RWPE2 (cell line): ENCODE data around the gene DGKQ.

Experiments
- ATAC-seq: fragments of 200-7000 bp; cut with Tn5 transposase; 3 replicates; pipeline ENCODE4 v1.9.1; 2021; ENCODE audit warnings: low read depth
- DNase-seq: peaks from one replicate; pipeline ENCODE4 v3.0.0-alpha.2; 2020; ENCODE audit warnings: low spot score
- H3K27ac ChIP-seq: fragments of 450-650 bp; 2 replicates; pipeline ENCODE4 v1.5.1; 2017; ENCODE audit warnings: mild to moderate bottlenecking; ENCODE audit not compliant: poor library complexity, severe bottlenecking
- H3K27me3 ChIP-seq: fragments of 250-450 bp; sonication (Bioruptor Pico); 2 replicates; pipeline ENCODE4 v1.5.1; 2021; ENCODE audit warnings: mild to moderate bottlenecking, moderate library complexity; ENCODE audit not compliant: insufficient read depth, poor library complexity, severe bottlenecking
- H3K36me3 ChIP-seq: fragments of 250-450 bp; sonication (Bioruptor Pico); 2 replicates; pipeline ENCODE4 v1.5.1; 2020; ENCODE audit warnings: low read depth, mild to moderate bottlenecking, moderate library complexity
- H3K4me1 ChIP-seq: fragments of 250-450 bp; sonication (Bioruptor Pico); 2 replicates; pipeline ENCODE4 v1.5.1; 2021; ENCODE audit warnings: mild to moderate bottlenecking, moderate library complexity; ENCODE audit not compliant: insufficient read depth, poor library complexity, severe bottlenecking
- H3K4me3 ChIP-seq: fragments of 250-450 bp; sonication (Bioruptor Pico); 2 replicates; pipeline ENCODE4 v1.5.1; 2021; ENCODE audit warnings: mild to moderate bottlenecking, moderate library complexity; ENCODE audit not compliant: severe bottlenecking
- H3K9me3 ChIP-seq: fragments of 250-450 bp; sonication (Bioruptor Pico); 2 replicates; pipeline ENCODE4 v1.5.1; 2021; ENCODE audit warnings: mild to moderate bottlenecking, moderate library complexity; ENCODE audit not compliant: severe bottlenecking
- TF ChIP-seq, protein P1 (sequence below): fragments of 450-650 bp; IDR thresholded peaks from one replicate; pipeline ENCODE4 v1.5.1; 2017; ENCODE audit warnings: mild to moderate bottlenecking, moderate library complexity; ENCODE audit not compliant: poor library complexity, severe bottlenecking

The DGKQ gene

DNA sequence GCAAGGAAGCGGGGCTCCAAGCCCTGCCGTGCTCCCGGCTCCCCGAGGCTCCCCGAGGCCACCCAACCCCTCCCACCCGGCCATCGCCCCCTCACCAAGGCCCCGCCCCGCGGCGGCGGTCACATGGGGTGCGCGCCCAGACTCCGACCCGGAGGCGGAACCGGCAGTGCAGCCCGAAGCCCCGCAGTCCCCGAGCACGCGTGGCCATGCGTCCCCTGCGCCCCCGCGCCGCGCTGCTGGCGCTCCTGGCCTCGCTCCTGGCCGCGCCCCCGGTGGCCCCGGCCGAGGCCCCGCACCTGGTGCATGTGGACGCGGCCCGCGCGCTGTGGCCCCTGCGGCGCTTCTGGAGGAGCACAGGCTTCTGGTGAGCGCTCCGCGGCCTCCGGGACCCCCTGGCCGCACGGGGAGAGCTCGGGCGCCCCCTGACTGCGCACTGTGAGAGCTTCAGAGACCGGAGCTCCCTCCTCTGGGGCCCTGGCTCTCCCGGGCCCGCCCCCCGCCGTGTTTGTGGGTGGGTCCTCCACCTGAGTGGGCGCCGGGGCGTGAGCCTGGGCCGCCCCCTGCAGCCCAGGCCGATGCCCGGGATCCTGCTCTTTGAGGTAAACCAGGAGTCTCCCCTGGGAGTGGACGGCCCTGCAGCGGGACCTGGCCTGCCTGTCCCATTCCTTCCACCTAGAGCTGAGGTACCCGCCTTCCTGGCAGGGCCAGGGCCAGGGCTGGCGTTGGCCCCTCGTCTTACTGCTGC, 13.7 kb upstream of the DGKQ start, which contains the start of gene IDUA:
IDUA (plus strand) TSS at position 166 of the 745 bp plus-strand sequence; CDS start at position 207, 41 bp downstream.
- H3K27ac ChIP-seq = peak within 1 kb of the TSS; percentile 57
- ATAC-seq = peak; percentile 74

DNA sequence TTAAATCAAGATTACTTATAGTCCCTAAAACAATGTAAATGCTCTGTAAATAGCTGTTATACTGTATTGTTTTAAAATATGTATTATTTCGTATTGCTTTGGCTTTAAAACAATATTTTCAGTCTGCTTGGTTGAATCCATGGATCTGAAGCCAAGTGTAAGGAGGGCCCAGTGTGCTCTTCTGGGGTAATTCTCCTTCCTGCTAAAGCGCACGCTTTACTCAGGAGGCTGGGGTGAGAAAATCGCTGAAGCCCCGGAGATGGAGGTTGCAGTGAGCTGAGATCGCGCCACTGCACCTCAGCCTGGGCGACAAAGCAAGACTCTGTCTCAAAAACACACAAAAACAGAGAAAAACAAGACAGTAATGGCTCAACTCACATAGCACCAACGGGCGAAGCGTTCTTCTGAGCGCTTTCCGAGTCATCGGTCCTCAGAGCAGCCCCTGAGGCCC, 13.1 kb upstream of the DGKQ start:
- ATAC-seq (no peak), DNase-seq (no peak)
- peaks cover 9% of the 10 kb centered on the region for H3K4me1 ChIP-seq
- no peaks in the 10 kb centered on the region for H3K27me3 ChIP-seq
- H3K9me3 ChIP-seq = no peaks in the 10 kb centered on the region
- TF ChIP-seq, protein P1, sequence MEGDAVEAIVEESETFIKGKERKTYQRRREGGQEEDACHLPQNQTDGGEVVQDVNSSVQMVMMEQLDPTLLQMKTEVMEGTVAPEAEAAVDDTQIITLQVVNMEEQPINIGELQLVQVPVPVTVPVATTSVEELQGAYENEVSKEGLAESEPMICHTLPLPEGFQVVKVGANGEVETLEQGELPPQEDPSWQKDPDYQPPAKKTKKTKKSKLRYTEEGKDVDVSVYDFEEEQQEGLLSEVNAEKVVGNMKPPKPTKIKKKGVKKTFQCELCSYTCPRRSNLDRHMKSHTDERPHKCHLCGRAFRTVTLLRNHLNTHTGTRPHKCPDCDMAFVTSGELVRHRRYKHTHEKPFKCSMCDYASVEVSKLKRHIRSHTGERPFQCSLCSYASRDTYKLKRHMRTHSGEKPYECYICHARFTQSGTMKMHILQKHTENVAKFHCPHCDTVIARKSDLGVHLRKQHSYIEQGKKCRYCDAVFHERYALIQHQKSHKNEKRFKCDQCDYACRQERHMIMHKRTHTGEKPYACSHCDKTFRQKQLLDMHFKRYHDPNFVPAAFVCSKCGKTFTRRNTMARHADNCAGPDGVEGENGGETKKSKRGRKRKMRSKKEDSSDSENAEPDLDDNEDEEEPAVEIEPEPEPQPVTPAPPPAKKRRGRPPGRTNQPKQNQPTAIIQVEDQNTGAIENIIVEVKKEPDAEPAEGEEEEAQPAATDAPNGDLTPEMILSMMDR = no peak
- peak overlapping the region; percentile 57 for H3K27ac ChIP-seq
- peak overlapping the region; percentile 71 for H3K4me3 ChIP-seq
- H3K36me3 ChIP-seq = no peaks in the 10 kb centered on the region

More for the DNA sequence above, 13.7 kb upstream of the DGKQ start, which contains the start of gene IDUA:
- no peak for DNase-seq
- Histone ChIP-seq H3K36me3 (no peaks in the 10 kb centered on the region), H3K9me3 (no peaks in the 10 kb centered on the region), H3K4me3 (peak within 1 kb of the TSS; percentile 71), H3K4me1 (peaks cover 9% of the 10 kb centered on the region), H3K27me3 (no peaks in the 10 kb centered on the region)
- TF ChIP-seq, protein P1 = peak; percentile 86

DNA sequence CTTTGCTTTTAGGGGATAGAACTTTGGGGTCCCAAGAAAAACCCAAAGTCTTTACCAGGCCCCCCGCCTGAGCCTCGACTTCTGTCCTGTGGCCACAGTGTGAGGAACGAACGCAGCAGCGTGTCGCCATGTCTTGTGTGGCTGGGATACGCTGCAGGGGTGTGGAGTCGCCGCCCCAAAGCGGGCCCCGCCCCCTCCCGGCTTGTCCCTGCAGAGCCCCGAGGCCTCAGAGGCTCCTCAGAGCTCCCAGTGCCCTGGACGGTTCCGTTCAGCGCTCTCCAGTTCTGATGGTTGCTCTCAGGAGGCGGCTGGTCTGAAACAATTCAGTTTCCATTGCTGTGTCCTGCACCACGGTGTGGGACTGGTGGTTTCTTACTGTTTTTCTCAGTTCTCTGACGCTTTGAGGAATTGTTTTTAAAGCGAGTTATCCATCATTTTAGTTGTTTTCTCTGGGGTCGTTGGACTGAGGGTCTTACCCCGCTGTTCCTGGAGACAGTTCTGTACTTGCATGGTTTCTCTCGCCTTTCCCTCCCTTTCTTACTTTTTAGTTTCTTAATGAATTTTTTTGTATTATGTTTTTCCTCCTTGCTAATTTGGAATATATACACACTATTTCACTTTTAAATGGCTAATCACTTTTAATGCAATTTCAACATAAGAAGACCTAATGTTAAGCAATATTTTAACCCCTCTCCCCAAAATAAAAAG, 11.9 kb upstream of the DGKQ start:
- Histone ChIP-seq H3K4me3 (no peak overlapping the region), H3K4me1 (peaks cover 9% of the 10 kb centered on the region), H3K36me3 (no peaks in the 10 kb centered on the region), H3K9me3 (no peaks in the 10 kb centered on the region), H3K27me3 (no peaks in the 10 kb centered on the region), H3K27ac (no peak overlapping the region)
- ATAC-seq = no peak
- TF ChIP-seq, protein P1 = no peak
- DNase-seq = no peak

DNA sequence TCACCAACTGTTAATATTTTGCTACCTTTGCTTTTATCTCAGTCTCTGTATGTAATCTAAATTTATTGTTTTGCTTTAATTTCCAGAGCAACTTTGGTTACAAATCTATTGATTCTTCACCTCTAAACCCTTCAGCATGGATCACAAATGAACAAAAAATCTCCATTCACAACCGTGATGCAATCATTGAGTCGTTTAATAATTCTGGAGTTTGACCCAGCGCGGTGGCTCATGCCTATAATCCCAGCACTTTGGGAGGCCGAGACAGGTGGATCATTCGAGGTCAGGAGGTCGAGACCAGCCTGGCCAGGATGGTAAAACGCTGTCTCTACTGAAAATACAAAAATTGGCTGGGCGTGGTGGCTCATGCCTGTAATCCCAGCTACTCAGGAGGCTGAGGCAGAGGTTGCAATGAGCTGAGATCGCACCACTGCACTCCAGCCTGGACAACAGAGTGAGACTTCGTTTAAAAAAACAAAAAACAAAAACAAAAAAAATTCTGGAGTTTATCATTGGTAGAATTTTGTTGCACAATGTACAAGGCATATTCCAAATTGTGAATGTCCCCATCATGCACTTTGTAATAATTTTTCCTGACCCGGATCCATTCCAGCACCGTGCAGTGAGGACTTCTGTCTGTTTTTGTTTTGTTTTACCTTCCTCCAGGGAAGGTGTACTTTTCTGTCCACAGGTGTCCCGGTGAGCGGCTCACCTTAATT, 11.1 kb upstream of the DGKQ start:
- no peaks in the 10 kb centered on the region for H3K9me3 ChIP-seq
- H3K27ac ChIP-seq = no peak overlapping the region
- H3K36me3 ChIP-seq = no peaks in the 10 kb centered on the region
- TF ChIP-seq, protein P1 = no peak
- peaks cover 9% of the 10 kb centered on the region for H3K4me1 ChIP-seq
- DNase-seq (no peak), ATAC-seq (no peak)
- no peak overlapping the region for H3K4me3 ChIP-seq
- H3K27me3 ChIP-seq = no peaks in the 10 kb centered on the region
